Uterus (tissue), 2 donors: ENCODE data around the gene CC2D2B.

ENCODE experiments used
- CTCF ChIP-seq, 4 experiments: fragments of 200-600 bp in 2 of 4; fragments of 450-650 bp in 2 of 4; sonication (generic) in 2 of 4; IDR thresholded peaks; one replicate each; pipeline ENCODE4 v1.5.1; 2016 to 2019; ENCODE audit warnings: antibody characterized with exemption in 4 of 4, mild to moderate bottlenecking in 2 of 4, moderate library complexity in 1 of 4
- POLR2A ChIP-seq, 2 donors: fragments of 450-650 bp; IDR thresholded peaks; one replicate each; pipeline ENCODE4 v1.6.1; 2016; ENCODE audit warnings: antibody characterized with exemption in 2 of 2, mild to moderate bottlenecking in 1 of 2, moderate library complexity in 1 of 2

GRCh38 chr10:95907456-95908253 is at the start of gene CC2D2B:
- TF ChIP-seq CTCF (IDR thresholded peaks at IDR 0.05), result peak in 2 of 4 experiments; percentile 7 to 26
- peak in 1 of 2 donors; percentile 18 for TF ChIP-seq POLR2A (IDR thresholded peaks at IDR 0.05)
